ENCODE measurements around the gene ELMO3. TPM values are rescaled to one million over a fixed set of nuclear protein-coding genes. Genes with fewer than 3 reads are reported as not detected.
A peak's percentile ranks its signal among the peaks of the same experiment; 100 is the strongest.

ELMO3 gene
- total and polyA plus RNA-seq, 2 of the 13 experiments (the other 11 are each of a cell fraction or from before 2014, with no cell fraction given), result 2.6 to 4.0 TPM

DNA sequence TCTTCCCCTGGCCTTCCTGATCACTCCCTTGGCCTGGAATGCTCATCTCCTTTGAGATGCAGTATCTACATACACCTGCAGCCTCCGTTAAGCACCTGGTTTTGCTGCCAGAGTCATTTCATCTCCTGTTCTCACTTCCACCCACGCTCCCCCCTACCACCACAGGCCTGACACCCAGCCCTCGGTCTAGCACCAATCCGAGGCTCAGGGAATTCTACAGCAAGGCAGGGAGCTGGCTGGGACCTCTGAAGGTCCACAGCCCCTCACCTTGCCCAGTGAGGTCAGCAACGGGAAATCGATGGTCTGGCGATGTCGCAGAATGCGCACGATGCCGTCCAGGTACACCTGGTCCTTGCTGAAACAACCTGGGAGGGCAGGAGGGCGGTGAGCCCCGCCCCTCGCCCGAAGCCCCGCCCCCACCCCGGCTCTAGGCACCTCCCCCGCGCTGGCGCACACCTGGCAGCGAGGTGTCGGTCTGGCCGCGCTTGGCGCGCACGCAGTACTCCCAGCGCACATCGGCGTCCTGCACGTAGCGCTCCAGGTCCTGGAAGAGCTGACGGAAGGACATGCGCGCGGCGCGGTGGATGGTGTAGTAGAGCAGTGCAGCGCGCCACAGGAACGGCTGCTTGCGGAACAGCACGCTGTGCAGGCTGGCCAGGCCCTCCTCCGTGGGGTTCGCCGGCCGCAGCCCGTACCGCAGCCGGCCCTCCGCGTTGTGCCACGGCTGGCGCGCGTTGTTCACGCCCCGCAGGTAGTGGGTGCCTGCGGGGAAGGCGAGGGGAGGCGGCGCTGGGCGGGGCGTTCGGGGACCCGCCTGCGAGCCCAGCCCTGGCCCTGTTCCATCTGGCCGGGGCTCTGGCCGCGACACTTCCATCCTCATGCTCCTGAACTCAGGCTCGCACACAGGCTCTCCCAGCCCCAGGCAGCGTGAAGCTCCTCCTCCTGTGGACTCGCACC, 20.9 kb upstream of the ELMO3 start (continued):
- no peak for TF ChIP-seq AFF4 (CRISPR knock-in tag; IDR thresholded peaks at IDR 0.05)
- TF ChIP-seq, protein P1, sequence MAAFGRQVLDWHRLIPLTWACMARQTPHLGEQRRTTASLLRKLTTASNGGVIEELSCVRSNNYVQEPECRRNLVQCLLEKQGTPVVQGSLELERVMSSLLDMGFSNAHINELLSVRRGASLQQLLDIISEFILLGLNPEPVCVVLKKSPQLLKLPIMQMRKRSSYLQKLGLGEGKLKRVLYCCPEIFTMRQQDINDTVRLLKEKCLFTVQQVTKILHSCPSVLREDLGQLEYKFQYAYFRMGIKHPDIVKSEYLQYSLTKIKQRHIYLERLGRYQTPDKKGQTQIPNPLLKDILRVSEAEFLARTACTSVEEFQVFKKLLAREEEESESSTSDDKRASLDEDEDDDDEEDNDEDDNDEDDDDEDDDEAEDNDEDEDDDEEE (CRISPR knock-in tag; IDR thresholded peaks at IDR 0.05), result 0 out of 2 replicates have a peak, but pooled peaks have one; percentile 51
- TF ChIP-seq ZSCAN31 (CRISPR knock-in tag; IDR thresholded peaks at IDR 0.05; ENCODE audit: low read depth), result peak; percentile 84; the same call in 1 of the 2 replicates
- TF ChIP-seq E2F5 (CRISPR knock-in tag; conservative IDR thresholded peaks at IDR 0.05), result no peak
- TF ChIP-seq RBFOX2 (IDR thresholded peaks at IDR 0.05; ENCODE audit: low read depth, low read length), result peak; percentile 63; the same call in 1 of the 2 replicates
- no peak for TF ChIP-seq MLLT10 (CRISPR knock-in tag; IDR thresholded peaks at IDR 0.05)
- TF ChIP-seq, protein P2, sequence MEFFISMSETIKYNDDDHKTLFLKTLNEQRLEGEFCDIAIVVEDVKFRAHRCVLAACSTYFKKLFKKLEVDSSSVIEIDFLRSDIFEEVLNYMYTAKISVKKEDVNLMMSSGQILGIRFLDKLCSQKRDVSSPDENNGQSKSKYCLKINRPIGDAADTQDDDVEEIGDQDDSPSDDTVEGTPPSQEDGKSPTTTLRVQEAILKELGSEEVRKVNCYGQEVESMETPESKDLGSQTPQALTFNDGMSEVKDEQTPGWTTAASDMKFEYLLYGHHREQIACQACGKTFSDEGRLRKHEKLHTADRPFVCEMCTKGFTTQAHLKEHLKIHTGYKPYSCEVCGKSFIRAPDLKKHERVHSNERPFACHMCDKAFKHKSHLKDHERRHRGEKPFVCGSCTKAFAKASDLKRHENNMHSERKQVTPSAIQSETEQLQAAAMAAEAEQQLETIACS (CRISPR knock-in tag; IDR thresholded peaks at IDR 0.05), result peak; percentile 73
- TF ChIP-seq ZNF510 (CRISPR knock-in tag; IDR thresholded peaks at IDR 0.05; ENCODE audit: low read depth), result no peak
- TF ChIP-seq ZNF512B (CRISPR knock-in tag; IDR thresholded peaks at IDR 0.05; ENCODE audit: borderline replicate concordance), result no peak
- TF ChIP-seq ZNF17 (CRISPR knock-in tag; IDR thresholded peaks at IDR 0.05), result no peak
- peak; percentile 88 for TF ChIP-seq ZFX (CRISPR knock-in tag; IDR thresholded peaks at IDR 0.05; ENCODE audit: low read depth)
- TF ChIP-seq ZNF775 (CRISPR knock-in tag; IDR thresholded peaks at IDR 0.05; ENCODE audit: borderline replicate concordance), result no peak
- TF ChIP-seq, protein P3, sequence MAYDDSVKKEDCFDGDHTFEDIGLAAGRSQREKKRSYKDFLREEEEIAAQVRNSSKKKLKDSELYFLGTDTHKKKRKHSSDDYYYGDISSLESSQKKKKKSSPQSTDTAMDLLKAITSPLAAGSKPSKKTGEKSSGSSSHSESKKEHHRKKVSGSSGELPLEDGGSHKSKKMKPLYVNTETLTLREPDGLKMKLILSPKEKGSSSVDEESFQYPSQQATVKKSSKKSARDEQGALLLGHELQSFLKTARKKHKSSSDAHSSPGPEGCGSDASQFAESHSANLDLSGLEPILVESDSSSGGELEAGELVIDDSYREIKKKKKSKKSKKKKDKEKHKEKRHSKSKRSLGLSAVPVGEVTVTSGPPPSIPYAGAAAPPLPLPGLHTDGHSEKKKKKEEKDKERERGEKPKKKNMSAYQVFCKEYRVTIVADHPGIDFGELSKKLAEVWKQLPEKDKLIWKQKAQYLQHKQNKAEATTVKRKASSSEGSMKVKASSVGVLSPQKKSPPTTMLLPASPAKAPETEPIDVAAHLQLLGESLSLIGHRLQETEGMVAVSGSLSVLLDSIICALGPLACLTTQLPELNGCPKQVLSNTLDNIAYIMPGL (CRISPR knock-in tag; IDR thresholded peaks at IDR 0.05; ENCODE audit: borderline replicate concordance in 1 of 2, low read depth in 1 of 2), result peak; percentile 59 to 76; a peak in 3 of 4 replicates
- no peak for TF ChIP-seq ZNF121 (CRISPR knock-in tag; IDR thresholded peaks at IDR 0.05)
- TF ChIP-seq POLR2A (IDR thresholded peaks at IDR 0.05; ENCODE audit: insufficient read depth in 1 of 2, low read depth in 2 of 2, low read length in 2 of 2), result 0 out of 4 replicates have a peak, but pooled peaks of 1 of the 2 experiments have one; percentile 32

All from HepG2 (cell line).